Measurements from ENCODE around the gene ACSF2.

DNA sequence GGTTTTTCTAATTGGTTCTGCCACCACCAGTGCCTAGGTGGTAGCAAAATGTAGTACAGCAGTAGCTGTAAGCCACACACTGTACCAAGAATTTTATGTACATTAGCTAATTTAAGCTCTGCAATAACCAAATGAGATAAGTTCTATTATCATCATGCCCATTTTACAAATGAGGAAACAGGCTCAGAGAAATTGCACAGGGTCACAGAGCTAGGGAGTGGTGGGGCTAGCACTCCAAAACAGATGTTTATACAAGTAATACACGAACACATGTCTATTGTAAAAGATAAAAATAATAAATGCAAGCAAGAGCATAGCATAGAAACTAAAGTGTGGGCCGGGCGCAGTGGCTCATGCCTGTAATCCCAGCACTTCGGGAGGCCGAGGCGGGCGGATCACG is 66.2 kb downstream of the ACSF2 start:
- TF ChIP-seq, protein P1, sequence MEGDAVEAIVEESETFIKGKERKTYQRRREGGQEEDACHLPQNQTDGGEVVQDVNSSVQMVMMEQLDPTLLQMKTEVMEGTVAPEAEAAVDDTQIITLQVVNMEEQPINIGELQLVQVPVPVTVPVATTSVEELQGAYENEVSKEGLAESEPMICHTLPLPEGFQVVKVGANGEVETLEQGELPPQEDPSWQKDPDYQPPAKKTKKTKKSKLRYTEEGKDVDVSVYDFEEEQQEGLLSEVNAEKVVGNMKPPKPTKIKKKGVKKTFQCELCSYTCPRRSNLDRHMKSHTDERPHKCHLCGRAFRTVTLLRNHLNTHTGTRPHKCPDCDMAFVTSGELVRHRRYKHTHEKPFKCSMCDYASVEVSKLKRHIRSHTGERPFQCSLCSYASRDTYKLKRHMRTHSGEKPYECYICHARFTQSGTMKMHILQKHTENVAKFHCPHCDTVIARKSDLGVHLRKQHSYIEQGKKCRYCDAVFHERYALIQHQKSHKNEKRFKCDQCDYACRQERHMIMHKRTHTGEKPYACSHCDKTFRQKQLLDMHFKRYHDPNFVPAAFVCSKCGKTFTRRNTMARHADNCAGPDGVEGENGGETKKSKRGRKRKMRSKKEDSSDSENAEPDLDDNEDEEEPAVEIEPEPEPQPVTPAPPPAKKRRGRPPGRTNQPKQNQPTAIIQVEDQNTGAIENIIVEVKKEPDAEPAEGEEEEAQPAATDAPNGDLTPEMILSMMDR (IDR thresholded peaks at IDR 0.05), result no peak
- TF ChIP-seq POLR2A (IDR thresholded peaks at IDR 0.05) (no peak), EP300 (IDR thresholded peaks at IDR 0.05; ENCODE audit: low read depth) (no peak), POLR2AphosphoS5 (IDR thresholded peaks at IDR 0.05) (no peak)
